Esophagus squamous epithelium (tissue), 5 donors: ENCODE measurements around the gene IFIT1B. TPM values are rescaled to one million over a fixed set of nuclear protein-coding genes. Genes with fewer than 3 reads are reported as not detected.

Source experiments
- DNase-seq: peaks from one replicate; lab custom pipeline; 2025; lab: John Stamatoyannopoulos, UW
- H3K27ac ChIP-seq, 4 donors: fragments of 200-600 bp; sonication (generic); one replicate each; pipeline ENCODE4 v1.5.1; 2016 to 2019; ENCODE audit warnings: mild to moderate bottlenecking in 1 of 4
- H3K27me3 ChIP-seq, 4 donors: fragments of 200-600 bp; sonication (generic); 1 replicate in 3 of 4; 2 replicates in 1 of 4; pipeline versions ENCODE4 v1.5.1 to v1.6.0; 2017 to 2021; ENCODE audit warnings: antibody characterized with exemption in 1 of 4
- H3K36me3 ChIP-seq, 3 donors: fragments of 200-600 bp; sonication (generic); one replicate each; pipeline ENCODE4 v1.5.1; 2016 to 2019
- H3K4me1 ChIP-seq, 3 donors: fragments of 200-600 bp; sonication (generic); one replicate each; pipeline ENCODE4 v1.5.1; 2017 to 2019
- H3K4me3 ChIP-seq, 4 donors: fragments of 200-600 bp; sonication (generic); 1 replicate in 3 of 4; 2 replicates in 1 of 4; pipeline ENCODE4 v1.5.1; 2016 to 2019; ENCODE audit warnings: mild to moderate bottlenecking in 2 of 4, moderate library complexity in 1 of 4
- H3K9me3 ChIP-seq, 3 donors: fragments of 200-600 bp; sonication (generic); one replicate each; pipeline ENCODE4 v1.5.1; 2016 to 2019
- POLR2A ChIP-seq, 4 donors: fragments of 450-650 bp; IDR thresholded peaks; one replicate each; pipeline ENCODE4 v1.6.1; 2017; ENCODE audit warnings: antibody characterized with exemption in 4 of 4, mild to moderate bottlenecking in 4 of 4, moderate library complexity in 3 of 4
- WGBS, 2 donors: methylation state at CpG; one replicate each; pipeline ENCODE4 v1.1.5; 2018; 5-methylcytosine and 5-hydroxymethylcytosine counted together
- intact Hi-C: fragments of 100-400 bp; cut with DNase I; formaldehyde crosslinking; loops from one replicate; pipeline ENCODE4 v1.15.0; 2022
- total RNA-seq, 4 donors: library from RNA; depleted of rRNA; stranded (reverse); fragments of >200 nt; gene quantifications; one replicate each; pipeline ENCODE4 v1.1.0, GENCODE V29; 2016
- TF ChIP-seq, protein P1 (sequence below), 6 experiments: fragments of 450-650 bp in 4 of 6; fragments of 200-600 bp in 2 of 6; sonication (generic) in 2 of 6; IDR thresholded peaks; one replicate each; pipeline ENCODE4 v1.5.1; 2016 to 2019; ENCODE audit warnings: antibody characterized with exemption in 6 of 6, mild to moderate bottlenecking in 4 of 6, moderate library complexity in 4 of 6
- donor health status: DM: yes; HTN: yes; CAD: no.

IFIT1B gene
- total RNA-seq, 4 donors from 2014 or later = not detected

DNA sequence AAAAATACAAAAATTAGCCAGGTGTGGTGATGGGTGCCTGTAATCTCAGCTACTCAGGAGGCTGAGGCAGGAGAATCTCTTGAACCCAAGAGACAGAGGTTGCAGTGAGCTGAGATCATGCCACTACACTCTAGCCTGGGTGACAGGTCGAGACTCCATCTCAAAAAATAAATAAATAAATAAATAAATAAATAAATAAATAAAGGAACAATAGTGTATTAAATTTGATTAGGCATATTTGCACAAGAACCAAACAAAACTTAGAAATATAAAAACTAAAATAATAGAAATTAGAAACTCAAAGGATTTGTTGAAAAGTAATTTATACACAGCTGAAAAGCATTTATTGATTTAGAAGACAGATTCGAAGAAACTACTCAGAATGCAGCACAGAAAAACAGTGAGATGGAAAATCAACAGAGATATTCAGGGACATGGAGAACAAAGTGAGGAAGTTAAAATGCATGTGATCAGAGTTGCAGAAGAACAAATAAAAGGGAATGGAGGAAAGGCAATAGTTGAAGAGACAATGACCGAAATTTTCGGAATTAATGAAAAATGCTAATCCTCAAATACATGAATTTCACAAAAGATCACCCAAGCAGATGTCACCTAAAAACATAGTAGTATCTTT, 32.4 kb upstream of the IFIT1B start:
- no peak for DNase-seq
- Histone ChIP-seq H3K9me3 (no peaks in the 10 kb centered on the region), H3K27ac (peak overlapping the region in 1 of 4 donors; percentile 51), H3K4me1 (peaks cover 0 to 36% (median 22%) of the 10 kb centered on the region in 3 donors), H3K36me3 (no peaks in the 10 kb centered on the region), H3K27me3 (no peaks in the 10 kb centered on the region), H3K4me3 (no peak overlapping the region)
- intact Hi-C loops = no loop called here
- TF ChIP-seq, protein P1, sequence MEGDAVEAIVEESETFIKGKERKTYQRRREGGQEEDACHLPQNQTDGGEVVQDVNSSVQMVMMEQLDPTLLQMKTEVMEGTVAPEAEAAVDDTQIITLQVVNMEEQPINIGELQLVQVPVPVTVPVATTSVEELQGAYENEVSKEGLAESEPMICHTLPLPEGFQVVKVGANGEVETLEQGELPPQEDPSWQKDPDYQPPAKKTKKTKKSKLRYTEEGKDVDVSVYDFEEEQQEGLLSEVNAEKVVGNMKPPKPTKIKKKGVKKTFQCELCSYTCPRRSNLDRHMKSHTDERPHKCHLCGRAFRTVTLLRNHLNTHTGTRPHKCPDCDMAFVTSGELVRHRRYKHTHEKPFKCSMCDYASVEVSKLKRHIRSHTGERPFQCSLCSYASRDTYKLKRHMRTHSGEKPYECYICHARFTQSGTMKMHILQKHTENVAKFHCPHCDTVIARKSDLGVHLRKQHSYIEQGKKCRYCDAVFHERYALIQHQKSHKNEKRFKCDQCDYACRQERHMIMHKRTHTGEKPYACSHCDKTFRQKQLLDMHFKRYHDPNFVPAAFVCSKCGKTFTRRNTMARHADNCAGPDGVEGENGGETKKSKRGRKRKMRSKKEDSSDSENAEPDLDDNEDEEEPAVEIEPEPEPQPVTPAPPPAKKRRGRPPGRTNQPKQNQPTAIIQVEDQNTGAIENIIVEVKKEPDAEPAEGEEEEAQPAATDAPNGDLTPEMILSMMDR (IDR thresholded peaks at IDR 0.05) = no peak
- no peak for TF ChIP-seq POLR2A (IDR thresholded peaks at IDR 0.05)
- WGBS, 2 donors = 92 to 95% methylated on average over 4 of the region's 4 CpGs

DNA sequence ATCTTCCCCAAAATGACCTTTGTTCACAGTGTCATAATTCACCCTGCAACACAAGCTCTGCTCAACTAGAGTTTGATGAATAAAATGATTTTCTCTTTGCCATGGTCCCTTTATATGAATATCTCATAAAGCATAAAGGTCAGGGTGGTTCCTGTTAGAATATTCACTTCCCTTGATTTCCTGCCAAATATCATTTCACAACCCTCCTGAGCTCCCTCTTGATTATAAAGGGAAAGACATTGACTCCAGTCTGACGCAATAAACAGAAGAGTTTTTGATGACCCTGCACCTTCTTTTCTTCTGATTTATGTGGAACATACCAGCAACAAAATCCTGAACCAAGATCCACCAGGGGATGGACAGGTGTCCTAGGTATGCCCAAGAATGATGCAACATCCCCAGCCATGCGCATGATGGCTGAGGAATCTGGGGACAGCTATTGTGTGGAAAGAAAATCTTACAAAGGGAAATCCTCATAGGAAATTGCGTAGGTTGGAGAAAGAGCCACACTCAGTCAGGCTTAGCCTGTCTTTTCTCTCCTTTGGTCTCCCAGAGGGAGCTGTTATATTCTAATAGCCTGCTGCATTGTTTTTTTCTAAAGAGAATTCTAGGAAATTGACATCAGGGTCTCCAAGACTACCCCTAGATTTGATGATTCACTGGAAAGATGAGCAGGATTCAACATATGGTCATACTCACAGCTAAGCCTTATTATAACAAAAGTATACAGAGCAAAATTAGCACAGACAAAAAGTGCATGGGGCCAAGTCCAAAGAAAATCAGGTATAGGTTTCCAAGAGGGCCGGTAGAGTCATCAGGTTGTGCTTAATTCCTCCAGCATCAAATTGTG, 31.2 kb upstream of the IFIT1B start:
- Histone ChIP-seq H3K27ac (peak overlapping the region in 3 of 4 donors; percentile 51 to 73 (median 54)), H3K36me3 (no peaks in the 10 kb centered on the region), H3K4me1 (peaks cover 7 to 47% (median 34%) of the 10 kb centered on the region in 3 donors), H3K9me3 (no peaks in the 10 kb centered on the region), H3K27me3 (no peaks in the 10 kb centered on the region), H3K4me3 (no peak overlapping the region)
- WGBS, 2 donors = 53 to 57% methylated on average over 4 of the region's 4 CpGs
- DNase-seq = no peak
- TF ChIP-seq, protein P1 (IDR thresholded peaks at IDR 0.05) = no peak
- TF ChIP-seq POLR2A (IDR thresholded peaks at IDR 0.05) = no peak
- intact Hi-C loops = no loop called here

DNA sequence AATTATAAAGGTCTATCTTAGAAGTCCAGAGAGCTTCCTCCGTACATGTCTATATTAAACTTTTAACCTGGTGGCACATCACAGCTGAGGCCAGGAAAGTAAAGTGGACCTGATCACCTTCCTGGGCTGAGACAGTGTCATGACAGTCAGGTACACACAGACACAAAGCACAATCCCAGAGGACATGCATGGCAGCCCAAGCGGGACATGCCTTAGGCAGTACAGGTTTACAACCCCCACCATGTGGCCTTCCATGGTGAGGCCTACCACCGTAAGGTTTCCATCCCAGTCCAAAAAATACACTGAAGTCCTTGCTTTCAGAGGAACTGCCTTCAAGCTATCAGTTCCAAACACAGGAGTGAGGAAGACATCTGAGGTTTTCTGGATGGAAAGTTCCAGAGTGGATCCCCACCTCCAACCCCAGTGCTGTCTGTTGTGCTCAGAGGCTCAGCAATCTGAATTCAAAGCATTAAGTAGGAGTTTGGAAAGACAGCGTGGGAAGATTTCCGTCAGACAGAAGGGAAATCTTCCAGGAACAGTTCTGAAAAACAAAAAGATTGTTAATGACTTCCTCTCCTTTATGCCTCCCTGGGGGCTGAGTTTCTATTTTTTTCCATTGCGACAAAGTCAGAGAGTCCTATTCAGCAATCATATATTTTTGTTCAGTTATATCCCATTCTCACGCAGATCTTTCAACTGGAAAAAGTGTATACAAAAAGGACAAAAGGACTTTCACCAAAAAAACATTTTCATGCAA, 30.0 kb upstream of the IFIT1B start:
- Histone ChIP-seq H3K36me3 (no peaks in the 10 kb centered on the region), H3K4me1 (peaks cover 12 to 55% (median 39%) of the 10 kb centered on the region in 3 donors), H3K9me3 (no peaks in the 10 kb centered on the region), H3K27me3 (no peaks in the 10 kb centered on the region), H3K4me3 (no peak overlapping the region), H3K27ac (peak overlapping the region in 3 of 4 donors; percentile 51 to 73 (median 54))
- intact Hi-C loops = no loop called here
- no peak for DNase-seq
- TF ChIP-seq POLR2A (IDR thresholded peaks at IDR 0.05) = no peak
- TF ChIP-seq, protein P1 (IDR thresholded peaks at IDR 0.05) = no peak
- 79 to 80% methylated on average over 7 of the region's 7 CpGs for WGBS, 2 donors

DNA sequence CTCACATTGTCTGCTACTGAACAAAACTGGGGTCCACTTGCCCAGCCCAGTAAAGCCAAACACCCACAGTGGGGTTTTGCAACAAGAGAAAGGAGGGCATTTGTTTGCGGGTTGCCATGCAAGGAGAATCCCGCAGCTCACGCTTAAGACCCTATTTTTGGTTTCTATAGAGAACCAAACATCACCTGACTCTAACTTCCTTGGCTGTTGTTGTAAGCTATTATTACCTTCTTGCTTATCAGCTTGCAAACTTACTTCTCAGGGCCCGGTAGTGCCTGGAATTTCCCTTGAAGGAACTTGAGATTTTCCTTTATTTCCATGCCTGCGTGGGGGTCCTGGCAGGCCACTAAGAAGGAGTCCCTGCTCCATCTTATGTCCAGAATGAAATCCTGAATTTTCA, 29.4 kb upstream of the IFIT1B start:
- 71 to 75% methylated on average over 5 of the region's 5 CpGs for WGBS, 2 donors
- H3K4me3 ChIP-seq = no peak overlapping the region
- intact Hi-C loops = no loop called here
- no peaks in the 10 kb centered on the region for H3K36me3 ChIP-seq
- TF ChIP-seq, protein P1 (IDR thresholded peaks at IDR 0.05) = no peak
- no peak for TF ChIP-seq POLR2A (IDR thresholded peaks at IDR 0.05)
- H3K27me3 ChIP-seq = no peaks in the 10 kb centered on the region
- H3K4me1 ChIP-seq = peaks cover 12 to 50% (median 39%) of the 10 kb centered on the region in 3 donors
- DNase-seq = no peak
- H3K27ac ChIP-seq = peak overlapping the region in 2 of 4 donors; percentile 19 to 54
- no peaks in the 10 kb centered on the region for H3K9me3 ChIP-seq
